B cell (primary cell): Measurements from ENCODE around the gene GIMAP5. TPM values are rescaled to one million over a fixed set of nuclear protein-coding genes. Genes with fewer than 3 reads are reported as not detected.

Experiments used
- ATAC-seq: fragments of 200-7000 bp; cut with Tn5 transposase; one replicate; pipeline ENCODE4 v1.10.0; 2021; ENCODE audit warnings: low read depth, mild to moderate bottlenecking, moderate number of reproducible peaks, moderate library complexity
- CTCF ChIA-PET: fragments of 350-600 bp; sonication (Branson Sonifier 250); formaldehyde crosslinking; loops from one replicate; lab custom pipeline; 2021; ENCODE audit warnings: antibody characterized with exemption, inconsistent platforms; lab: Charles Lee
- POLR2A ChIA-PET: fragments of 350-600 bp; sonication (Branson Sonifier 250); formaldehyde crosslinking; loops from one replicate; lab custom pipeline; 2021; ENCODE audit warnings: antibody characterized with exemption; lab: Charles Lee
- DNase-seq: peaks from one replicate; pipeline ENCODE4 v3.0.0; 2013
- H2AFZ ChIP-seq: 2 replicates; pipeline ENCODE4 v1.6.1; 2012; ENCODE audit warnings: mild to moderate bottlenecking, low read depth, low read length; ENCODE audit not compliant: insufficient read depth, poor library complexity, severe bottlenecking
- H3K27ac ChIP-seq, 2 donors: 1 replicate in 1 of 2; 2 replicates in 1 of 2; pipeline ENCODE4 v1.5.1; 2012 to 2013; ENCODE audit warnings: low read length in 2 of 2, mild to moderate bottlenecking in 2 of 2, moderate library complexity in 1 of 2
- H3K27me3 ChIP-seq, 4 experiments: fragments of 200-600 bp in 1 of 4; sonication (generic) in 1 of 4; replicated peaks in 1 of 4; 1 replicate in 2 of 4; 2 replicates in 2 of 4; pipeline versions ENCODE4 v1.6.1 to v1.7.0; 2013 to 2016; ENCODE audit warnings: low read length in 3 of 4, mild to moderate bottlenecking in 2 of 4, mixed read lengths in 1 of 4, moderate library complexity in 1 of 4; ENCODE audit not compliant: insufficient read depth in 4 of 4, control insufficient read depth in 3 of 4; ENCODE audit errors: control extremely low read depth in 1 of 4
- H3K36me3 ChIP-seq, 2 experiments: replicated peaks in 1 of 2; 1 replicate in 1 of 2; 2 replicates in 1 of 2; pipeline versions ENCODE4 v1.6.1 to v1.7.1; 2013; ENCODE audit warnings: low read length in 1 of 2; ENCODE audit not compliant: insufficient read depth in 2 of 2, control insufficient read depth in 1 of 2; ENCODE audit errors: control extremely low read depth in 1 of 2, extremely low read depth in 1 of 2
- H3K4me1 ChIP-seq, 2 donors: fragments of 200-600 bp in 1 of 2; sonication (generic) in 1 of 2; 1 replicate in 1 of 2; 2 replicates in 1 of 2; pipeline versions ENCODE4 v1.5.1 to v1.6.1; 2013 to 2017; ENCODE audit warnings: low read length in 2 of 2; ENCODE audit not compliant: control insufficient read depth in 2 of 2, insufficient read depth in 2 of 2
- H3K4me2 ChIP-seq: replicated peaks from 2 replicates; pipeline ENCODE3; 2012; ENCODE audit warnings: mild to moderate bottlenecking, low read depth, low read length; ENCODE audit not compliant: poor library complexity, severe bottlenecking
- H3K4me3 ChIP-seq, 5 experiments: fragments of 200-600 bp in 1 of 5; sonication (generic) in 1 of 5; 1 replicate in 3 of 5; 2 replicates in 2 of 5; pipeline versions ENCODE4 v1.5.1 to v1.7.0; 2011 to 2016; ENCODE audit warnings: low read length in 4 of 5, mild to moderate bottlenecking in 4 of 5, low read depth in 2 of 5, control low read depth in 1 of 5, moderate library complexity in 1 of 5; ENCODE audit not compliant: insufficient read depth in 1 of 5; ENCODE audit errors: control extremely low read depth in 1 of 5, extremely low read depth in 1 of 5
- H3K79me2 ChIP-seq: fragments of 200-600 bp; sonication (generic); one replicate; pipeline ENCODE4 v1.6.0; 2016; ENCODE audit warnings: low read length; ENCODE audit not compliant: control insufficient read depth, insufficient read depth
- H3K9ac ChIP-seq: fragments of 200-600 bp; sonication (generic); 2 replicates; pipeline ENCODE4 v1.6.1; 2017; ENCODE audit warnings: mild to moderate bottlenecking, low read length, moderate library complexity
- H3K9me3 ChIP-seq, 3 donors: one replicate each; pipeline versions ENCODE4 v1.6.1 to v1.7.1; 2013; ENCODE audit warnings: low read length in 2 of 3; ENCODE audit not compliant: control insufficient read depth in 2 of 3, insufficient read depth in 1 of 3; ENCODE audit errors: control extremely low read depth in 1 of 3
- H4K20me1 ChIP-seq: 2 replicates; pipeline ENCODE4 v1.6.0; 2012; ENCODE audit warnings: mild to moderate bottlenecking, low read length; ENCODE audit not compliant: insufficient read depth, control insufficient read depth, poor library complexity, severe bottlenecking
- H3K27ac Mint-ChIP-seq: one replicate; pipeline ENCODE4 v1.8.0; 2021; ENCODE audit warnings: mixed read lengths
- H3K27me3 Mint-ChIP-seq: one replicate; pipeline ENCODE4 v1.8.0; 2021; ENCODE audit warnings: mixed read lengths
- H3K4me1 Mint-ChIP-seq: one replicate; pipeline ENCODE4 v1.8.0; 2021; ENCODE audit warnings: mixed read lengths
- H3K4me3 Mint-ChIP-seq: one replicate; pipeline ENCODE4 v1.8.0; 2021; ENCODE audit warnings: mixed read lengths
- H3K9me3 Mint-ChIP-seq: one replicate; pipeline ENCODE4 v1.8.0; 2022; ENCODE audit warnings: mixed read lengths; ENCODE audit not compliant: insufficient read depth
- EZH2 ChIP-seq: IDR thresholded peaks from 2 replicates; pipeline ENCODE4 v1.6.1; 2012; ENCODE audit warnings: borderline replicate concordance, low read depth, mild to moderate bottlenecking, moderate library complexity, low read length; ENCODE audit not compliant: insufficient read depth, poor library complexity, severe bottlenecking
- WGBS: methylation state at CpG from one replicate; pipeline ENCODE4 v1.1.5; 2013; ENCODE audit warnings: missing lambda C conversion rate; ENCODE audit not compliant: insufficient coverage; 5-methylcytosine and 5-hydroxymethylcytosine counted together
- intact Hi-C: fragments of 100-400 bp; cut with micrococcal nuclease; formaldehyde crosslinking; loops from one replicate; pipeline ENCODE4 v1.10.0; 2022
- polyA plus RNA-seq: library from polyadenylated mRNA; depleted of rRNA; stranded (reverse); fragments of >200 nt; gene quantifications from 2 replicates; pipeline ENCODE4 v1.2.3, GENCODE V29; 2012
- total RNA-seq, 2 donors: library from RNA; stranded (reverse); fragments of 120-200 nt in 1 of 2; gene quantifications; 1 replicate in 1 of 2; 2 replicates in 1 of 2; pipeline versions ENCODE4 v1.2.3 to v1.2.4, GENCODE V29; 2013 to 2022
- TF ChIP-seq, protein P1 (sequence below): fragments of 200-600 bp; IDR thresholded peaks from one replicate; pipeline ENCODE4 v1.8.0; 2022; ENCODE audit warnings: antibody characterized with exemption, mild to moderate bottlenecking

The GIMAP5 gene
- total and polyA plus RNA-seq, 2 donors (not counting 1 experiment from before 2014, with no cell fraction given): 0.27 to 0.40 TPM

DNA sequence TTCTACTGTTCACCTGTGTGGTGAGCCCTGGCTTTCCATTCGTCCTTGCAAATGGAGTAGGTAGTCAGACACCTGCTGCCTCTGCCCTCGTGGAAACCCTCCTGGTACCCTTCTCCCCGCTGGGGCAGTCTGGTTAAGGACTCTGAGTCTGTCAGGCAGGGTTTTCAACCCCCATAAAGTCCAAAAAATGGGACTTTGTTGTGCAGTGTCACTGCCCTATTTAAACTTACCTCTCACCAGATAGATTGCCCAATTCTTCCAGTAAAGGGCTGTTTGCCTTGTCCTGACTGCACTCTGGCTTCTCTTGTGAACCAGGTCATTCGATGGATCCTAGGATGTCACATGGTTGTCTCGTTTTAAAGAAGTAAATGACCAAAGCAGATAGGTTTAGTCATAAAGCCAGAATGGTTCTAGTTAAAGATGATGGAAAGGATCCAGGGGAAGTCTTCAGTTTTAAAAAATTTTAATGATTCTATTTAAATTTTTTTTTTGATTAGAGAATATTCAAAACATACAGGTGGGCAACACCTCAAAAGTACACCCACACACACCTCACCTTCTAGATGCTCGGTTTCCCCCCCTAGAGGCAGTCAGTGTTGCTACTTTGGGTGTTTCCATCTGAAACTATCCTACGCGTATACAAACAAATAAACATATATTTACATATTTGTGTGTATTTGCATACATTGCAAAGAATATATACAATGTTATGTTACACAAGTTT lies 41.0 kb downstream of the GIMAP5 start:
- peaks cover 0 to 3% (median 0%) of the 10 kb centered on the region in 3 donors for H3K9me3 ChIP-seq
- no peak overlapping the region for H3K9ac ChIP-seq
- H3K27me3 ChIP-seq: no peaks in the 10 kb centered on the region
- H3K4me3 ChIP-seq: no peak overlapping the region
- no peak overlapping the region for H3K4me2 ChIP-seq
- Mint-ChIP-seq H3K4me3 (no peak overlapping the region), H3K27me3 (peaks cover 11% of the 10 kb centered on the region), H3K9me3 (peaks cover 11% of the 10 kb centered on the region), H3K4me1 (no peaks in the 10 kb centered on the region), H3K27ac (no peak overlapping the region)
- no peak overlapping the region for H2AFZ ChIP-seq
- DNase-seq (no peak), ATAC-seq (no peak)
- no peaks in the 10 kb centered on the region for H3K79me2 ChIP-seq
- ChIA-PET POLR2A (no interaction called here), CTCF (interaction anchor here (0.8 to 1.4 kb wide), 14 partner anchors 9 to 467 kb away, joined by 3 to 15 read pairs (median 4); no protein-coding TSS in a partner anchor)
- no peaks in the 10 kb centered on the region for H4K20me1 ChIP-seq
- H3K27ac ChIP-seq: no peak overlapping the region
- WGBS: 71% methylated on average over 4 of the region's 8 CpGs
- H3K4me1 ChIP-seq: no peaks in the 10 kb centered on the region
- intact Hi-C loops: loop anchor here (10.0 kb wide), 1 partner anchor 207 kb away; no protein-coding TSS in a partner anchor
- TF ChIP-seq EZH2: no peak
- TF ChIP-seq, protein P1, sequence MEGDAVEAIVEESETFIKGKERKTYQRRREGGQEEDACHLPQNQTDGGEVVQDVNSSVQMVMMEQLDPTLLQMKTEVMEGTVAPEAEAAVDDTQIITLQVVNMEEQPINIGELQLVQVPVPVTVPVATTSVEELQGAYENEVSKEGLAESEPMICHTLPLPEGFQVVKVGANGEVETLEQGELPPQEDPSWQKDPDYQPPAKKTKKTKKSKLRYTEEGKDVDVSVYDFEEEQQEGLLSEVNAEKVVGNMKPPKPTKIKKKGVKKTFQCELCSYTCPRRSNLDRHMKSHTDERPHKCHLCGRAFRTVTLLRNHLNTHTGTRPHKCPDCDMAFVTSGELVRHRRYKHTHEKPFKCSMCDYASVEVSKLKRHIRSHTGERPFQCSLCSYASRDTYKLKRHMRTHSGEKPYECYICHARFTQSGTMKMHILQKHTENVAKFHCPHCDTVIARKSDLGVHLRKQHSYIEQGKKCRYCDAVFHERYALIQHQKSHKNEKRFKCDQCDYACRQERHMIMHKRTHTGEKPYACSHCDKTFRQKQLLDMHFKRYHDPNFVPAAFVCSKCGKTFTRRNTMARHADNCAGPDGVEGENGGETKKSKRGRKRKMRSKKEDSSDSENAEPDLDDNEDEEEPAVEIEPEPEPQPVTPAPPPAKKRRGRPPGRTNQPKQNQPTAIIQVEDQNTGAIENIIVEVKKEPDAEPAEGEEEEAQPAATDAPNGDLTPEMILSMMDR: no peak
- no peaks in the 10 kb centered on the region for H3K36me3 ChIP-seq

DNA sequence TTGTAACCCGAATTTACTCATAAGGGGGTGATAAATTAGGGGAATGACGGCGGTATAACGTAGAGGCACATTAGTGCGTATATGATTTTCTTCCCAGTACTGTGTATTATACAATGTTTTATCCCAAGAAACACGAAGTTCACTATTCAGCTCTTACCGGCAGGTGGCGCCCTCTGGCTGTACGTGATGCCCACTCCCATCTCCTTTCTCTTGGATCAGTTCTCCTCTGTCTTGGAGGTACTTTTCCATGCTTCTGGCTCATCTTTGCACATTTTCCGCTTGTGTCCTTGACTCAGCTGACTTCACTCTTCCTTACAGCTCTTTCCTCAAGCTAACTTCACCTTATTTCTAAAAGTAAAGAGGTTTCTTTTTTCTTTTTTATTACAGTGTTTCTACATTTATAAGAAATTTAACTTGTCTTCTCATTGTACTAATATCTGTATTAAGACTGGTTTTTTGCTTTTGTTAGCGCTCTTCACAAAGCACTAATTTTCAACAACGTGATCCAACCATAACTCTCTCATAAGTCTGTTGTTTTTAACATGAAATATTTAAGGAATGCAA lies 41.6 kb downstream of the GIMAP5 start:
- no peak overlapping the region for H2AFZ ChIP-seq

More for the DNA sequence above, 41.6 kb downstream of the GIMAP5 start:
- DNase-seq: peak; percentile 70
- POLR2A ChIA-PET: no interaction called here
- ATAC-seq: peak; percentile 49
- Histone ChIP-seq H4K20me1 (no peaks in the 10 kb centered on the region), H3K27me3 (no peaks in the 10 kb centered on the region), H3K4me1 (no peaks in the 10 kb centered on the region), H3K4me3 (no peak overlapping the region), H3K9me3 (peaks cover 0 to 3% (median 0%) of the 10 kb centered on the region in 3 donors), H3K9ac (no peak overlapping the region), H3K79me2 (no peaks in the 10 kb centered on the region), H3K36me3 (no peaks in the 10 kb centered on the region), H3K4me2 (no peak overlapping the region), H3K27ac (no peak overlapping the region)
- no peak overlapping the region for H3K27ac Mint-ChIP-seq
- peaks cover 8% of the 10 kb centered on the region for H3K9me3 Mint-ChIP-seq
- H3K27me3 Mint-ChIP-seq: peaks cover 15% of the 10 kb centered on the region
- no peak for TF ChIP-seq EZH2
- TF ChIP-seq, protein P1: peak; percentile 98
- no peaks in the 10 kb centered on the region for H3K4me1 Mint-ChIP-seq
- intact Hi-C loops: loop anchor here (10.0 kb wide), 1 partner anchor 206 kb away; no protein-coding TSS in a partner anchor
- 11% methylated on average over 3 of the region's 12 CpGs for WGBS
- H3K4me3 Mint-ChIP-seq: no peak overlapping the region
- CTCF ChIA-PET: interaction anchor here (0.6 to 1.4 kb wide), 16 partner anchors 9 to 1349 kb away, joined by 3 to 15 read pairs (median 4); no protein-coding TSS in a partner anchor
